Measurements from ENCODE around the gene UBE2E2. TPM values are rescaled to one million over a fixed set of nuclear protein-coding genes. Genes with fewer than 3 reads are reported as not detected.

UBE2E2 gene
- total RNA-seq, 1 experiment from 2014 or later: 54.9 TPM

DNA sequence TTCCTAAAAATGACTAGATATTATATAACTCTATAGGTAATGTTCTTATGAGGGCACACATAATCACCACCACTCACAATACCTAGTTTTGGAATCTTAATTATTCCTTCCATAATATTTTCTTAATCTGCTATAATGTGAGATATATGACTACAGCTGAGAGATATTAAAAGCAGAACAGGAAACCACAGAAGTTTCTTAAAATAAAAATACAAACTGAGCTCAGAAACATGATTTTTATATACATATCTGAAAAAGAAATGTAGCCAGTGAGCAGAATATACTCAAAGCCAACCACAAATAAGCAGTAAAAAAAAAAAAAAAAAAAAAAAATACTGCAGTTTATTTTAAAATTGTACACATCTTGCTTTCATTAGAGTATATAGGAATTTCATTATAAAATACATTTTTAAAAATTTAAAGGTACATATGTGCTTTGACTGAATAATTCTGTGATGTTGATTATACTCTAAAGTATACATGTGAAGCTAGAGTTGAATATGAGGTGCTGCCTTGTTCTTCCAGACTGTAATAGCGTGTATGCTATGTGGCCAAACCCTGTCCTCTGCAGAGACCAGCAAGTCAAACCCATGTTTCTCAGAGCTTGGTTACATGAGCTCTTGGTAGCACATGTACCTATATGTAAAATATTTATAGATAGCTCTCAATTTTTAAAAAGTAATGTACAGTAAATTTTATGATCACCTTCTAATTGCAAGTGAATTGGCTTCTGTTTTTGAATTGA lies 175.0 kb downstream of the UBE2E2 start:
- Mint-ChIP-seq H3K9me3 (no peaks in the 10 kb centered on the region), H3K4me1 (peaks cover 3% of the 10 kb centered on the region), H3K27me3 (ENCODE audit: low read depth) (no peaks in the 10 kb centered on the region), H3K4me3 (no peak overlapping the region), H3K36me3 (no peaks in the 10 kb centered on the region), H3K27ac (no peak overlapping the region)
- ChIA-PET POLR2A (no interaction called here), CTCF (no interaction called here)
- DNase-seq (ENCODE audit: low spot score): no peak
- no peak for ATAC-seq
- TF ChIP-seq, protein P1, sequence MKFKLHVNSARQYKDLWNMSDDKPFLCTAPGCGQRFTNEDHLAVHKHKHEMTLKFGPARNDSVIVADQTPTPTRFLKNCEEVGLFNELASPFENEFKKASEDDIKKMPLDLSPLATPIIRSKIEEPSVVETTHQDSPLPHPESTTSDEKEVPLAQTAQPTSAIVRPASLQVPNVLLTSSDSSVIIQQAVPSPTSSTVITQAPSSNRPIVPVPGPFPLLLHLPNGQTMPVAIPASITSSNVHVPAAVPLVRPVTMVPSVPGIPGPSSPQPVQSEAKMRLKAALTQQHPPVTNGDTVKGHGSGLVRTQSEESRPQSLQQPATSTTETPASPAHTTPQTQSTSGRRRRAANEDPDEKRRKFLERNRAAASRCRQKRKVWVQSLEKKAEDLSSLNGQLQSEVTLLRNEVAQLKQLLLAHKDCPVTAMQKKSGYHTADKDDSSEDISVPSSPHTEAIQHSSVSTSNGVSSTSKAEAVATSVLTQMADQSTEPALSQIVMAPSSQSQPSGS (CRISPR knock-in tag; IDR thresholded peaks at IDR 0.05; ENCODE audit: borderline replicate concordance, low read depth): no peak
- TF ChIP-seq, protein P2, sequence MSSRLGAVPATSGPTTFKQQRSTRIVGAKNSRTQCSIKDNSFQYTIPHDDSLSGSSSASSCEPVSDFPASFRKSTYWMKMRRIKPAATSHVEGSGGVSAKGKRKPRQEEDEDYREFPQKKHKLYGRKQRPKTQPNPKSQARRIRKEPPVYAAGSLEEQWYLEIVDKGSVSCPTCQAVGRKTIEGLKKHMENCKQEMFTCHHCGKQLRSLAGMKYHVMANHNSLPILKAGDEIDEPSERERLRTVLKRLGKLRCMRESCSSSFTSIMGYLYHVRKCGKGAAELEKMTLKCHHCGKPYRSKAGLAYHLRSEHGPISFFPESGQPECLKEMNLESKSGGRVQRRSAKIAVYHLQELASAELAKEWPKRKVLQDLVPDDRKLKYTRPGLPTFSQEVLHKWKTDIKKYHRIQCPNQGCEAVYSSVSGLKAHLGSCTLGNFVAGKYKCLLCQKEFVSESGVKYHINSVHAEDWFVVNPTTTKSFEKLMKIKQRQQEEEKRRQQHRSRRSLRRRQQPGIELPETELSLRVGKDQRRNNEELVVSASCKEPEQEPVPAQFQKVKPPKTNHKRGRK (CRISPR knock-in tag; IDR thresholded peaks at IDR 0.05; ENCODE audit: borderline replicate concordance): no peak
- TF ChIP-seq GTF2I (CRISPR knock-in tag; conservative IDR thresholded peaks at IDR 0.05) (no peak), OVOL2 (CRISPR knock-in tag; IDR thresholded peaks at IDR 0.05; ENCODE audit: borderline replicate concordance) (no peak), TP53 (CRISPR knock-in tag; IDR thresholded peaks at IDR 0.05) (no peak), ATF1 (CRISPR knock-in tag; IDR thresholded peaks at IDR 0.05) (no peak), ZNF671 (CRISPR knock-in tag; IDR thresholded peaks at IDR 0.05) (no peak), ZNF232 (CRISPR knock-in tag; IDR thresholded peaks at IDR 0.05) (no peak), EMX1 (CRISPR knock-in tag; IDR thresholded peaks at IDR 0.05) (no peak)
- TF ChIP-seq, protein P3, sequence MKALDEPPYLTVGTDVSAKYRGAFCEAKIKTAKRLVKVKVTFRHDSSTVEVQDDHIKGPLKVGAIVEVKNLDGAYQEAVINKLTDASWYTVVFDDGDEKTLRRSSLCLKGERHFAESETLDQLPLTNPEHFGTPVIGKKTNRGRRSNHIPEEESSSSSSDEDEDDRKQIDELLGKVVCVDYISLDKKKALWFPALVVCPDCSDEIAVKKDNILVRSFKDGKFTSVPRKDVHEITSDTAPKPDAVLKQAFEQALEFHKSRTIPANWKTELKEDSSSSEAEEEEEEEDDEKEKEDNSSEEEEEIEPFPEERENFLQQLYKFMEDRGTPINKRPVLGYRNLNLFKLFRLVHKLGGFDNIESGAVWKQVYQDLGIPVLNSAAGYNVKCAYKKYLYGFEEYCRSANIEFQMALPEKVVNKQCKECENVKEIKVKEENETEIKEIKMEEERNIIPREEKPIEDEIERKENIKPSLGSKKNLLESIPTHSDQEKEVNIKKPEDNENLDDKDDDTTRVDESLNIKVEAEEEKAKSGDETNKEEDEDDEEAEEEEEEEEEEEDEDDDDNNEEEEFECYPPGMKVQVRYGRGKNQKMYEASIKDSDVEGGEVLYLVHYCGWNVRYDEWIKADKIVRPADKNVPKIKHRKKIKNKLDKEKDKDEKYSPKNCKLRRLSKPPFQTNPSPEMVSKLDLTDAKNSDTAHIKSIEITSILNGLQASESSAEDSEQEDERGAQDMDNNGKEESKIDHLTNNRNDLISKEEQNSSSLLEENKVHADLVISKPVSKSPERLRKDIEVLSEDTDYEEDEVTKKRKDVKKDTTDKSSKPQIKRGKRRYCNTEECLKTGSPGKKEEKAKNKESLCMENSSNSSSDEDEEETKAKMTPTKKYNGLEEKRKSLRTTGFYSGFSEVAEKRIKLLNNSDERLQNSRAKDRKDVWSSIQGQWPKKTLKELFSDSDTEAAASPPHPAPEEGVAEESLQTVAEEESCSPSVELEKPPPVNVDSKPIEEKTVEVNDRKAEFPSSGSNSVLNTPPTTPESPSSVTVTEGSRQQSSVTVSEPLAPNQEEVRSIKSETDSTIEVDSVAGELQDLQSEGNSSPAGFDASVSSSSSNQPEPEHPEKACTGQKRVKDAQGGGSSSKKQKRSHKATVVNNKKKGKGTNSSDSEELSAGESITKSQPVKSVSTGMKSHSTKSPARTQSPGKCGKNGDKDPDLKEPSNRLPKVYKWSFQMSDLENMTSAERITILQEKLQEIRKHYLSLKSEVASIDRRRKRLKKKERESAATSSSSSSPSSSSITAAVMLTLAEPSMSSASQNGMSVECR (CRISPR knock-in tag; IDR thresholded peaks at IDR 0.05; ENCODE audit: borderline replicate concordance): no peak
- TF ChIP-seq, protein P4, sequence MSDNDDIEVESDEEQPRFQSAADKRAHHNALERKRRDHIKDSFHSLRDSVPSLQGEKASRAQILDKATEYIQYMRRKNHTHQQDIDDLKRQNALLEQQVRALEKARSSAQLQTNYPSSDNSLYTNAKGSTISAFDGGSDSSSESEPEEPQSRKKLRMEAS (CRISPR knock-in tag; IDR thresholded peaks at IDR 0.05): no peak
- TF ChIP-seq, protein P5, sequence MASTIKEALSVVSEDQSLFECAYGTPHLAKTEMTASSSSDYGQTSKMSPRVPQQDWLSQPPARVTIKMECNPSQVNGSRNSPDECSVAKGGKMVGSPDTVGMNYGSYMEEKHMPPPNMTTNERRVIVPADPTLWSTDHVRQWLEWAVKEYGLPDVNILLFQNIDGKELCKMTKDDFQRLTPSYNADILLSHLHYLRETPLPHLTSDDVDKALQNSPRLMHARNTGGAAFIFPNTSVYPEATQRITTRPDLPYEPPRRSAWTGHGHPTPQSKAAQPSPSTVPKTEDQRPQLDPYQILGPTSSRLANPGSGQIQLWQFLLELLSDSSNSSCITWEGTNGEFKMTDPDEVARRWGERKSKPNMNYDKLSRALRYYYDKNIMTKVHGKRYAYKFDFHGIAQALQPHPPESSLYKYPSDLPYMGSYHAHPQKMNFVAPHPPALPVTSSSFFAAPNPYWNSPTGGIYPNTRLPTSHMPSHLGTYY (CRISPR knock-in tag; IDR thresholded peaks at IDR 0.05): no peak
- TF ChIP-seq, protein P6, sequence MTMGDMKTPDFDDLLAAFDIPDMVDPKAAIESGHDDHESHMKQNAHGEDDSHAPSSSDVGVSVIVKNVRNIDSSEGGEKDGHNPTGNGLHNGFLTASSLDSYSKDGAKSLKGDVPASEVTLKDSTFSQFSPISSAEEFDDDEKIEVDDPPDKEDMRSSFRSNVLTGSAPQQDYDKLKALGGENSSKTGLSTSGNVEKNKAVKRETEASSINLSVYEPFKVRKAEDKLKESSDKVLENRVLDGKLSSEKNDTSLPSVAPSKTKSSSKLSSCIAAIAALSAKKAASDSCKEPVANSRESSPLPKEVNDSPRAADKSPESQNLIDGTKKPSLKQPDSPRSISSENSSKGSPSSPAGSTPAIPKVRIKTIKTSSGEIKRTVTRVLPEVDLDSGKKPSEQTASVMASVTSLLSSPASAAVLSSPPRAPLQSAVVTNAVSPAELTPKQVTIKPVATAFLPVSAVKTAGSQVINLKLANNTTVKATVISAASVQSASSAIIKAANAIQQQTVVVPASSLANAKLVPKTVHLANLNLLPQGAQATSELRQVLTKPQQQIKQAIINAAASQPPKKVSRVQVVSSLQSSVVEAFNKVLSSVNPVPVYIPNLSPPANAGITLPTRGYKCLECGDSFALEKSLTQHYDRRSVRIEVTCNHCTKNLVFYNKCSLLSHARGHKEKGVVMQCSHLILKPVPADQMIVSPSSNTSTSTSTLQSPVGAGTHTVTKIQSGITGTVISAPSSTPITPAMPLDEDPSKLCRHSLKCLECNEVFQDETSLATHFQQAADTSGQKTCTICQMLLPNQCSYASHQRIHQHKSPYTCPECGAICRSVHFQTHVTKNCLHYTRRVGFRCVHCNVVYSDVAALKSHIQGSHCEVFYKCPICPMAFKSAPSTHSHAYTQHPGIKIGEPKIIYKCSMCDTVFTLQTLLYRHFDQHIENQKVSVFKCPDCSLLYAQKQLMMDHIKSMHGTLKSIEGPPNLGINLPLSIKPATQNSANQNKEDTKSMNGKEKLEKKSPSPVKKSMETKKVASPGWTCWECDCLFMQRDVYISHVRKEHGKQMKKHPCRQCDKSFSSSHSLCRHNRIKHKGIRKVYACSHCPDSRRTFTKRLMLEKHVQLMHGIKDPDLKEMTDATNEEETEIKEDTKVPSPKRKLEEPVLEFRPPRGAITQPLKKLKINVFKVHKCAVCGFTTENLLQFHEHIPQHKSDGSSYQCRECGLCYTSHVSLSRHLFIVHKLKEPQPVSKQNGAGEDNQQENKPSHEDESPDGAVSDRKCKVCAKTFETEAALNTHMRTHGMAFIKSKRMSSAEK (CRISPR knock-in tag; IDR thresholded peaks at IDR 0.05; ENCODE audit: borderline replicate concordance): no peak
- TF ChIP-seq, protein P7, sequence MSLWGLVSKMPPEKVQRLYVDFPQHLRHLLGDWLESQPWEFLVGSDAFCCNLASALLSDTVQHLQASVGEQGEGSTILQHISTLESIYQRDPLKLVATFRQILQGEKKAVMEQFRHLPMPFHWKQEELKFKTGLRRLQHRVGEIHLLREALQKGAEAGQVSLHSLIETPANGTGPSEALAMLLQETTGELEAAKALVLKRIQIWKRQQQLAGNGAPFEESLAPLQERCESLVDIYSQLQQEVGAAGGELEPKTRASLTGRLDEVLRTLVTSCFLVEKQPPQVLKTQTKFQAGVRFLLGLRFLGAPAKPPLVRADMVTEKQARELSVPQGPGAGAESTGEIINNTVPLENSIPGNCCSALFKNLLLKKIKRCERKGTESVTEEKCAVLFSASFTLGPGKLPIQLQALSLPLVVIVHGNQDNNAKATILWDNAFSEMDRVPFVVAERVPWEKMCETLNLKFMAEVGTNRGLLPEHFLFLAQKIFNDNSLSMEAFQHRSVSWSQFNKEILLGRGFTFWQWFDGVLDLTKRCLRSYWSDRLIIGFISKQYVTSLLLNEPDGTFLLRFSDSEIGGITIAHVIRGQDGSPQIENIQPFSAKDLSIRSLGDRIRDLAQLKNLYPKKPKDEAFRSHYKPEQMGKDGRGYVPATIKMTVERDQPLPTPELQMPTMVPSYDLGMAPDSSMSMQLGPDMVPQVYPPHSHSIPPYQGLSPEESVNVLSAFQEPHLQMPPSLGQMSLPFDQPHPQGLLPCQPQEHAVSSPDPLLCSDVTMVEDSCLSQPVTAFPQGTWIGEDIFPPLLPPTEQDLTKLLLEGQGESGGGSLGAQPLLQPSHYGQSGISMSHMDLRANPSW (CRISPR knock-in tag; conservative IDR thresholded peaks at IDR 0.05; ENCODE audit: low read depth): no peak

Data from WTC11 (cell line).